Measurements from ENCODE around the gene CHURC1.

The CHURC1 gene

DNA sequence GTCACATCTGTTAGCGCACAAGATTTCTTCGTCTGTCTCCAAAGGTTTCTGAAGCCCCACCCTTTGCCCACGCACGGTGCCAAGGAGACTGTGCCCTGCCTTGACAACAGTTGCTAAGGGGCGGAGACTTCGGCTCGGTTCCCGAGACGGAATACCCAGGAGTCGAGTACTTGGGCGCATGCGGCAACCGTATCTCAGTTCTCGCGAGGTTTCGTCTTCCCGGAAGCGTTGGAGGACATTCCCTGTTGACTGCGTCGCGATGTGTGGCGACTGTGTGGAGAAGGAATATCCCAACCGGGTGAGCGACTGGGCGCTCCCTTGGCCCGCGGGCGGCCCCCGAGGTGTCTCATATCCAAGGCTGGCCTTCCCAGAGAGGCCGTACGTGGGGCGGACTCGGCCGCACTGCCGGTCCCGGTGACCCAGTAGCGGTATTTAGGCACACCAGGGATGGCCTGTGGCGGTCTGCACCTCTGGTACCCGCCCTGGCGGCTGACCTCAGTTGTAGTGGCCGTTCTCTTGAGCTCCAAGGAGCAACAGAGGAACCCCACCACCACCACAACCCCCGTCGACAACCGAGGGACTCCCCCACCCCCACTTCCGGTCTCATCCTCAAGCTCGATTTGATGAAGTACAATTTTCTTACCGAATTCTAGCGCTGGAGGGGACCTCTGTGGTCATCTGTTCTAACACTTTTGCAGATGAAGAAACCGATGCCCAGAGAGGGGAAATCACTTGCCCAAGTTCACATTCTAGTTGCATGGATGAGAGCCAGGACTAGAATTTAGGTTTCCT lies at the start of gene CHURC1:
TSS of gene CHURC1 (plus strand) at position 219 of the 792 bp plus-strand sequence. CDS start at position 260, 41 bp downstream.
- DNase-seq: peak; percentile 99

DNA sequence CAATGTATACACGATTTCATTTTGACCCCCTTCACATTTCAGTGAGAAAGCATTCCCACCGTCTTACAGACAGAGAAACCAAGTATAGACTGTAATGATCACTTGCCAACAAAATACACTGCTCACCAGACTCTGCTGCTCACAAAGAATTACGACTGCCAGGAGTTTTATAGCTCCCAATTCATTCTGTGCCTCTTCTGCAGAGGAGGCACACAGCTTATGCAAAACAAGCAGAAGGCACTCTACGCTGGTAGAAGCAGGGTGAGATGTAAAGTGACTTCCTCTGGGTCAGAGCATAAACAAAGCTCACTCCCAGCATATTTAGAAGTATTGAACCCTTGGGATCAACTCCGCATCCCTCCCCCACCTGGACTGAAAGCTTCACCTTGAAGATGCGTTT lies 49.1 kb upstream of the CHURC1 start:
- no peak for DNase-seq

DNA sequence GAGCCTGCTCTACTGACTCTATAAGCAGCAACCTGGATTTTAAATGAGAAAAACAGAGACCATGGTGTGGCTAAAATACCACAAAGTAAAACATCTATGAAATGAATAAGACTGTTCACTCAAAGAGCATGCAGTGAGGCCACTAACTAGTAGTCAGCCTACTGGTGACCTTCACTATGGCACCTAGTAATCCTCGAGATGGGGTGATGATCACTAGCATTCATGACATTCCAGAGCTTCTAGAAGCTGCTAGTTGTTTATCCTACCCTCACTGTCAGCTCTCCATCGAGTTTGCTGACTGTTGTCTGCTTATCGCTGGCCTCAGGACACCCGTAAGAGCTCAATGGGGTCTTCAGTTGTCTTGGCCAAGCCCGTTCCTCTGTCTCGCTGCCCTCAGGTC lies 48.3 kb upstream of the CHURC1 start:
- DNase-seq: no peak

DNA sequence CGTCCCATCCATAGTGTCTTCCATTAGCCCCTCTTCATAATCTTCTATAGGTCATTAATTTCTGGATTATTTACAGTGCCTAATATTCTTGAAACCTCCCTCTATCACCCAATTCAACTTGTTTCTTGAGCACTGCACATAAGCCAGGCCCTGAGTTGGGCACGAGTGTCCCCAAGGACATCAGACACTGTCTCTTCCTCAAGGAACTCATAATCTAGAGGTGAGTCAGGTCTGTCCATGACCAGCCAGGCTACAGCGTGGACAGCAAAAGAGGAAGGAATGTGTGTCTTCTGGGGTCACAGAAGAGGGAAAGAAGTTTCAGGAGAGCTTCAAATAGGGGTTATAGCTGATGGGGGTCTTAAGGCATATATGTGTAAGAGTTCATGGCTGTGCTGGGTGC lies 47.1 kb upstream of the CHURC1 start:
- DNase-seq: no peak

DNA sequence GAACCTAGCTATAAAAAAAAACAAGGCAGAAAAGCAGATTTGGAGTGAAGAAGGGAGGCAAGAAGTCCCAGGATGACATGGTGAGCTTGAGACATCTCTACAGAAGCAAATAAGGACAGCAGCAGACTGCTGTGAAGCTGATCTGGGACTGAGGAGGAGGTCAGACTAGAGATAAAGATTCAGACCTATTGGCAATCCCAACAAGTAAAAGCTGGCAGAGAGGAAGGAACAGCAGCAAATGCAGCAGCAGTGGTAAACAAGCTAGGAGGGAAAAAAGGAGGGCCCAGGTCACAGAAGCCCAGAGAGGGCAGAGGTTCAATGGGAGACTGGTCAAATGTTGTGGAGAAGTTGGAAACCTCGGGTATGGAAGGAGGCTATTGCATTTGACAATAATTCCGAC lies 45.9 kb upstream of the CHURC1 start:
- no peak for DNase-seq

DNA sequence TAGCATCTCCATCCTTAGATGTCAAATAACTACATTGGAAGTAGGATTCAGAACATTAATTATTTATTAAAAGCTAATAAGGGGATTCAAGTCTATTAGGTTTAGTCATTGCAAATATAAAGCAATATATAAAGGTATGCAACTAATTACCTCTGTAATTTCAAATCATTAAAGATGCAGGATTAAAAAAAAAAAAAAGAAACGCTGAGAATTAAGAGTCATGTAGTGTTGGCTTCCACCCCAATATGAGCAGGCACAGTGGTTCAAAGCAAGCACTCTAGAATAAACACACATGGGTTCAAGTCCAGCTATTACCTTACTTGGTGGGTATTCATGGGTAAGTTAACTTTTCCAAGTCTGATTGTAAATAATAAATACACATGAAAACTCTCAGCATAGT lies 45.4 kb upstream of the CHURC1 start:
- DNase-seq: no peak

DNA sequence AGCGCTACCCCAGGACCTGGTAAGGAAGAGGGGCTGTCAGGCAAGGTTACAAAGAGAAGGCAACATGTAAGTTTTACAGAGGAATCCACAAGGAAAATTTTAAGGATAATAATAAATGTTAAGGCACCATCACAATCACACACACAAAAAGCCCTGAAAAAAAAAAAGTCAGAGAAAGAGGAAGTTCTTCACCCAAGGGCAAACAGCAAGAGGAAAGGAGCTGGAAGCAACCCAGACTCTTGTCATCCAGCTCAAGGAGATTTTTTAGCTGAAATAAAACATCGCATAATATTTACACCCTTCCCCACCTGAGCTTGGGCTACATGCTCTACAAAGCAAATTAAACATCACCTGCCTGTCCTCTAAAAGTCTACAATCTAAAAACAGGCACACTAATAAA lies 44.1 kb upstream of the CHURC1 start:
- DNase-seq: no peak

DNA sequence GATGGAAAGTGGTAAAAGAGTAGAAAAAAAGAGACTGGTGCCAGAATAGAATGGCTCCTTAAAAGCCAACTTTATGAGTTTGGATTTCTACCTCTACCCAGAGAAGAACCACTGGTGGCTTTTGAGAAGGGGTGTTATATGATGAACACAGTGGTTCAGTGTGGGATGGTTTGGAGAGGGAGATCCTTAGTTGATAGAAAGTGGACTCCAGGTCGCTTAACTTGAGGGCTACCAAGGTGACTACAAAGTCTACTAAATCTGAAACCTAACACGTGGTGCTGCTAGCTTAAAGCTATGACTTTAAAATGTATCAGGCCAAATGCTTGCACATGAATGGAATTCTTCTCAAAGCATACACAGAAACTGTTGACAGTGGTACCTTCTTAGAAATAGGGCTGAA lies 42.9 kb upstream of the CHURC1 start:
- no peak for DNase-seq

DNA sequence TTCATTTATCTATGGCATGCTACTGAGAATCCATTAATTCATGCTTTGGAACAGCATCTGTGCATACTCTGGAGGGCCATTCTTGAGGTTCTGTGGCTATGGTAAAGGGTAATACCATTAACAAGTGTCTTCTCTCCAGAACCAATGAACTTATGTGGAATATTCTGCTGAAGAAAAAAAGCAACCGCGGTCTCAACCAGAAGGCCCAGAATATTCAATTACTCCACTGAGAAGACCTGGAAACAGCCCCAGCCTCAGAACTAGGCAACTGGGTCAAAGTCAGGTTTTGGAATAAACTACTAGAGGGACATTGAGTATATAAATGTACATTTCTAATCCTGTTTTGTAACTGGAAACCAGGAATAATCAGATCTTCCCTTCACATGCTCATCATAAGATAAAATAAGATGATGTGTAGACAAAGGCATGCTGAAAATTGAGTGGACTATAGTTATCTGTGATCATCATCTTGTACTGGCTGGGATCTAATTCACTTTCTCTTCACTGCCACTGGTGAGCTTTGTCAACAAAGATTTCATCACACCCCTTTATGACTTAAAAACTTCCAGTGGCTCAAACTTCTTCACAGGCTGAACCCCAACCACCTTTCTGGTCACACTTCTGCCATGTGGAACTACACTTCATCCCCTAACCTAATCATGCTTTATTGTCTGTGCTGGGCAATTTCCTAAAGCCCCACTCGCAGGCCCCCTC lies 40.6 kb upstream of the CHURC1 start:
- DNase-seq: no peak

DNA sequence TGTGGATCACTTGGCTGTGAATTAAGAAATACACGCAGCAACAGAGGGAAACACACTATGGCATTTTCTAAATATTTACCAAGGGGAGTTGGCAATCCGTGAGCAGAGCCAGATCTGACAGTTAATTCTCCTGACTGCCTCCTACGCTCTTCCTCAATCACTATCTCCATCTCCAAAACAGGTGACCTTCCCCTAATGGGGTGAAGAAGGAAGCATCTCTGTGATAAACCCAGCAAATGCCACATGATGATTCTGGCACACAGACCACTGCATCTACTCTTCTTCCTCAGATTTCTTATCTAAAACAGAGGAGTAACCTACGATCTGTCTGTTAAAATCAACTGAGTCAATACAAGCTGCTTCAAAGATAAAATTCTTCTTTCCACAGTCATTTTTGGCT lies 38.9 kb upstream of the CHURC1 start:
- no peak for DNase-seq

DNA sequence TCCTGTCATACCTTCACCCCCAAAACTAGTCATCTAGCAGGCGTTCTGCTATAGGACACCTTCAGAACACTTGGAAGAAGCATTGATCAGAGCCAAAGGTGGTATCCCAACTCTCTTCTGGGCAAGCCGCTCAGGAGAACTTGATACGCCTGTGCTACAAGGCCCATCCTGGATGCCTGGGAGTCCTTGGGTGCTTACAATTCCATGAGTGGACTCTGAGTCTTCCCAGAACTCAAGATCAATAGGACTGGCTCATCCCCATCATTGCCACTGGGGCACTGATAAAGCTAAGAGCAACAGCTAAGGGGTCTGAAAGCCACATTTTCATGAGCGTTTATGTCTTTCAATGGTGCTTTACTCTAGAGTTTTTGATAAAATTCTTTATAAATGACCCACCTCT lies 36.4 kb upstream of the CHURC1 start:
- no peak for DNase-seq

DNA sequence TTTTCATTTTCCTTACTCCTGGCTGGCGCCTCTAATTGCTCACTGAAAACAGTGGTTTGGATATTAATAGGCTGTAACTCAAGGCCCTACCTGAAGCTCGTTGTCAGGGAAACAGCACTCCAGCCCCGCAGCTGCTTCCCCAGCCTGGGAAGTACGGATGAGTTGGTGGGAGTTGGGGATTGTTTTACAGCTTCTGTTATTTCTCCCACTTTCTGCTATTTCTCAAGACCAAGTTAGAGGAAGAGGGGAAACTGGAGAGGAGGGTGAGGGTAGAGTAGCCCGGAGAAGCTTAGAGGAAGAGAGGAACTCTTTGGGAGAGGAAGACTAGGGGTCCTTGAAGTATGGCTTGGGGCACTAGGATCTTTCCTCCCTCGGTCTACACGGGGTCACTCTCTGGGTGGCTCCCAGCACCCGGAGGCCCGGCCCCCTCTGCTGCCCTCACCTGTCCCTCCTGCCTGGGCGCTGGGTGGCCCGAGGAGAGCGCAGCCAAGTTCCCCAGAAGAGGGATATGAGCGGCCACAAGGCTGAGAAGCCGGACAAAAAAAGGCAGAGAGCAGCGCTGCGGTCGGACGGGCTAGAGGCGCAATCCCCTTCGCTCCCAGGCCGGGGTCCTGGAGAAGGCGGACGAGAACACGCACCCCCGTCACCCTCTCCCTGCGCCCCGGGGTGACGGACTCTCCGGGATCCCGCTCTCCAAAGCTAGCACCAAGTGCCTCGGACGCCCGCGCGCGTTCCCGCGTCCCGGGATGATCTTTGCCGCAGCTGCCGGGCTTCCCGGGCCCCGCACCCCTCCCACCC lies 35.2 kb upstream of the CHURC1 start:
- DNase-seq: no peak

DNA sequence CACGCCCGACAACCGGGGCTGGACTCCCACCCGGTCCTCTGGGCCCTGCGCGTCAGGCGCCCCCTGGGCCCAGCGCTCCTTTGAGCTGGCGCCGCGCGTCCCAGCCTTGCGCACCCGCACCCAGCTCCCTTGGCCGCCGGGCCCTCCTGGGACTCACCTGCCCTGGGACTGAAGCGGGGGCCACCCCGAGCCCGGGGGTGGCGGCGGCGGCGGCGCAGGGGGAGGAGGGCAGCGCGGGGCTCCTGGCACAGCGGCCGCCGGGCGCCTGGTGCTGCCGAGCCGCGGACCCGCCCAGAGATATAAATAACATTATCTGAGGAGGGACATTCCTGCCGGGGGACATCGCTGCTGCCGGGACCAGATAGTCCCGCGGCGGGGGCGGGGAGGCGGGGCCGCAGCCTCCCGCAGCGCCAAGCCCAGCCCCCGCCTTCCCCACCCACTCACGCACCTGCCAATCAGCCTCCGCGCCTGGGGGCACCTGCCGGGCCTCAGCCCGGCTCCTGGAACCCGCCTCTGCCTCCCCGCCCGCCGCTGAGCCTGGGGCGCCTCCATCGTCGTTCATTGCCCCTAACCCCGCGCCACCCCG lies 34.5 kb upstream of the CHURC1 start, which contains the start of gene SPTB:
TSS of gene SPTB (minus strand) at position 273 of the 586 bp plus-strand sequence. CDS start 56,813 bp downstream, outside the sequence.
- peak; percentile 55 for DNase-seq

DNA sequence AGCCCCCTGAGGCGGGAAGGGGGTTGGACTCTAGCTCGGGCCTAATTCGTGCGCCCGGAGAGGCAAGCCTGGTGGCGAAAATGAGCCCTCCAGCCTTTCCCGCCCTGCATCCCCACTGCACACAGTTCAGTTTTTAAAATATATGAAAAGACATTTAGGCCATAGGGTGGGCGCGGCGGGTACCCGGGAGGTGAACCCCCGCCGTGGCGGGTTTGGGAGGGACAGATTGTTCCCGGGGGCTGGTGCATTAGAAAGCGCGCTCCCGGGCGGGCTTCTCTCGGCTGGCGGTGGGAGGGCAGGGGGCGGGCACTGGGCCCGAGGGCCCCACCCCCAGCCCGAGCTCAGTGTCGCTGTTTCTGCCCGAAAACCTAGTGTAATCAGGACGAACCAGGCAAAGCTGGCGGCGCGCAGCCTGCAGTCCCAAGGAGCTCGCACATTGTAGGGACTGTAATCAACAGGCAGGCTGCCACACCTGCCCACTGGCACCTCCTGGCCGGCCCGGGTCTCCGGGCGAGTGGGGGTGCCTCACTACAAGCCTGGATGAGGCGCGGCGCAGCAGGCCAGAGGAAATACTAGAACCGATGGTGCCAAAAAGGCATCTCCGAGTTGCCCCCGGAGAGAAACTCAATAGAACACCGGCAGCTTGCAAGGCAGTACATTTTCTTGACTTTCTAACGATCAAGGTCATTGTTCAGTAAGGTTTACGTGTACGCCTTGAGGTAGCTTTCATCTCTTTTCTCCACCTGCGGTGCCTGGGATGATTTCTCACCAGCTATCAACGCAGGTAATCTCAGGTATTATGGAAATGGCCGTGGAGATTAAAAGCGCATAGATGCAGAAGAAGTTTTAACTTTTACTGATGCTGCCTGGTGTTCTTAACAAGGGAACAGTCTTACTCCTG lies 33.8 kb upstream of the CHURC1 start:
- peak; percentile 50 for DNase-seq

DNA sequence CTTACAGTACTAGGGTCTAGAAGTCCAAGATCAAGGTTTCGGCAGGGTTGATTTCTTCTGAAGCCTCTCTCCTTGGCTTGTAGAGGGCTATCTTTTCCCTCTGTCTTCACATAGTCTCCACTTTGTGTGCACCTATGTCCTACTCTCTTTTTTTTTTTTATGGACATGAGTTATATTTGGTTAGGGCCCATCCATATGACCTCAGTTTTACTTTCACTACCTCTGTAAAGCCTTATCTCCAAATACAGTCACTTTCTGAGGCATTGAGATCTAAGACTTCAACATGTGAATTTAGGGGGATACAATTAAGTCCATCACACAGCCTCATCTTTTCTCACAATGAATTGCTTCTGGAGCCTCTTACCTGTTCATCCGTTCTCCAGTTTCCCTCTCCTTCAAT lies 28.7 kb upstream of the CHURC1 start:
- DNase-seq: no peak

DNA sequence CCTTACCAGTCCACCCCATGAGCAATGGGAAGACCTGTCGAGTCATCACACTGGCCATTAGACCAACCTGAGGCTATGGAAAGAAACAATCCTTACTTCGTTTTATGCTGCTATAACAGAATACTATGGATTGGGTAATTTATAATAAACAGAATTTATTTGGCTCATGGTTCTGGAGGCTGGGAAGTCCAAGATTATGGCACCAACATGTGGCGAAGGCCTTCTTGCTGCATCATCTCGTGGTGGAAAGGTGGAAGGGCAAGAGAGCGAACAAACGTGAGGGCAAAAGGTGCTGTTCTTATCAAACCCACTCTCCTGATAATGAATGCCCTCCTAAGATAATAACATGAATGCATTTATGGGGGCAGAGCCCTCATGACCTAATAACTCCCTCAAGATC lies 24.9 kb upstream of the CHURC1 start:
- DNase-seq: no peak

DNA sequence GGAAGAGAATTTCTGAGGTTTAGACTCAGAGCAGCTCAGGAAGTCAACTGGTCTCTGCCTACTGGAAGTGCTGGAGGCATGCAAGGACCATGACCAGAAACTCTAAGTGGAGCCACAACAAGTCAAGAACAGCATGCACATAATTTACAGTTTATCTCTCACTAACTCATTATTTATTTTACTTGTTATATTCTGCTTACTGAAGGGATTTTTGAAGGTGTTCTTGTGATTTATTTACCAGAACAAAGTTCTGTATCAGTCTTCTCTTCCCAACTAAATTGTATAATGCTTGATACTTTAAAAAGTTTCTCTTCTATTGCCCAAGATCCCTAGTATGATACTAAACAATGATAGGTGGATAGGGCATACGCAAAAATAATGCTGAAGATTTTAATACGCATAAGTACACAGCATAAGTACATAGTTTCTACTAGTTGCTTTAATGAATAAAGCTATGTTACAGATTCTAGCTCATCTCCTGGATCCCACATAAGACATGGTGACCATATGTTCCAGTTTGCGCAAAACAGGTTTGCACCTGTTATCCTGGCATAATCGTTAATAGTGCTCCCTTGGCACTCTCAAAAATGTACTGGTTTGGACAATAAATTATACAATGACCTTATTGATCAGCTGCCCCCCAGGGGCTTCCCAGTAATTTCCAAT lies 22.9 kb upstream of the CHURC1 start:
- DNase-seq: peak; percentile 51

DNA sequence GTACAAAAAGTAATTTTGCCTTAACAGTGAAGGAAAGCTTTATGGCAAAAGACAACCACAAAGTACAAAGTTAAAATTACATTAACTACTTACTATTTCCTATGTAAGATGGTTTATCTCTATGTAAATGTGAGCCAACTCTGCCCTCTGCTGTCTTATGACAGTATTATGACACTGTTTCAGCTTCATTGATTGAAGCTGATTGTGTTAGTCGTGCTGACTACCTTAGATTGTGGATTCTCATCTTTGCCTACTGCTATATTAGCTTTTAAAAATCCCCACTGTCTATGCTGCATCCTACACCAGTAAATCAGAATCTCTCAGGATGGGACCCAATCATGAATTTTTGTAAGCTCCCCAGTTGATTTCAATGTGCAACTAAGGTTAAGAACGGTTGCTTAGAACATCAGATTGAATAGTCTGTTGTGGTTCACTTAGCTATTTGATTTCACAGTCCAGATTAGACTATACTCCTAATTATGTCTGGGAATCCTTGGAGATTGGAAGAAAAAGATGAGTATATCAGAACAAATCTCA lies 22.3 kb upstream of the CHURC1 start:
- peak; percentile 77 for DNase-seq

DNA sequence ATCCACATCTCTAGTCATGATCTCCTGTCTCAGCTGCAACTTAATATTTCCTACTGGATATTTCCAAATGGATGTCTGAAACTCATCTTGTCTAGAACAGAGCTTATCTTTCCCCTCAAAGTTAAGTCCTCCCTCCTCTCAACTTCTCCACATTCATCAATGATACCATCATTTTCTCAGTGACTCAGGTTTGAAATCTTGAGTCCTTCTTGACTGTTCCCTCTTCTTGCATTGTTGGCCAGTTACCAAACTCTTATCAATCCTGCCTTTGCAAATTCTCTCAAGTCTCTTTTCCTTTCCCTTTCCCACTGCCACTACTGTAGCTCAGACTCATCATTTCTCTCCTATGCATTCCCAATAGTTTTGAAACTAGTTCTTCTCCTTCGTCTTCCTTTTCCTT lies 14.3 kb upstream of the CHURC1 start:
- DNase-seq: no peak

DNA sequence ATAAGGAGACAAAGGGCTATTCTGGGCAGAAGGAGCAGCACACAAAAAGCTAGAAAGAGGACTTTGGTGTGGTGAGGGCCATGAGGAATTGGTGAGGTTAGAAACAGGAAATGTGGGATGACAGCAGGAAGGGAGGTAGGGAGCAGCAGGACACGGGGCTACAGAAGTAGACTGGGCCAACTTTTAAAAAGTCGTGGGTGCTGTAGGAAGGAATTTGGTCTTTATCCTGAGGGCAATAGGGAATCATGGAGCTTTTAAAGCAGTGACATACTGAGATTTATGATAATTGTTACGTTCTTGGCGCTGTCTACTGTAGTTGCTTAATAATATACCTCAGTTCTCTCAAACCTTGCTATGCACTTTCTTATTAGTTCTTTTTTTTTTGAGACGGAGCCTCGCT lies 8.2 kb upstream of the CHURC1 start:
- DNase-seq: no peak

DNA sequence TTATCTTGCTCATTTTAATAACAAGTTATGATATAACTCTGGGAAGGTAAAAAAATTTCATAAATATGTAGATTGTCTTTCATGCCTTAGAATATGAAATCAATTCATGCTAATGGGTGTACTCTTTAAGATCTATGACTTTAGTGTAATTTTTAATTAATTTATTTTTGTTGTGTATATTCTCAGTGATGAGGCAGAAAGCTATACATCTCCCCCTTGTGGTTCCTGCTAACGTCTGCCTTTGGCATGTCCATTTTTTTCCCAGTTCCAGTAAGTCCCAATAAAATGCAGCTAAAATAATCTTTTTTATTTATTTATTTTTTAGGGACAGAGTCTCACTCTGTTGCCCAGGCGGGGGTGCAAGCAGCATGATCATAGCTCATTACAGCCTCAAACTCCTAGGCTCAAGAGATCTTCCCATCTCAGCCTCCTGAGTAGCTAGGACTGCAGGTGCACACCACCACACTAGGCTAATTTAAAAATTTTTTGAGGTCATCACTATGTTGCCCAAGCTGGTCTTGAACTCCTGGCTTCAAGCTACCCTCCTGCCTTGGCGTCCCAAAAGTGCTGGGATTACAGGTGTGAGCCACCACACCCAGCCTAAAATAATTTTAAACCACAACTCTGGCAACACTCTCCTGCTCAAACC lies 3.3 kb upstream of the CHURC1 start:
- peak; percentile 34 for DNase-seq

All from NCI-H82 (cell line).